ENCODE data around the gene ATP8A2. TPM values are rescaled to one million over a fixed set of nuclear protein-coding genes. Genes with fewer than 3 reads are reported as not detected.
"Not testable (repeated sequence)": the region's sequence is repeated elsewhere in the genome, so short reads cannot be mapped to it uniquely, and the experiment has no call there.

Gene ATP8A2
- total RNA-seq, 1 donor from 2014 or later, result 1.9 TPM

- ATAC-seq (no peak), DNase-seq (no peak)
- no peaks in the 10 kb centered on the region for H3K36me3 ChIP-seq
- H3K27ac ChIP-seq, result no peak overlapping the region
- H3K27me3 ChIP-seq, result no peaks in the 10 kb centered on the region
- intact Hi-C loops (cut with DNase I), result no loop called here
- TF ChIP-seq CTCF (IDR thresholded peaks at IDR 0.05), result no peak
- peaks cover 2% of the 10 kb centered on the region for H3K4me1 ChIP-seq
- no peak overlapping the region for H3K4me3 ChIP-seq
- peaks cover 7% of the 10 kb centered on the region for H3K9me3 ChIP-seq
These were observed 439.7 kb downstream of the ATP8A2 start for GRCh38 chr13:25811506-25811905.

- Histone ChIP-seq H3K4me1 (peaks cover 3% of the 10 kb centered on the region), H3K4me3 (no peak overlapping the region), H3K27me3 (no peaks in the 10 kb centered on the region), H3K36me3 (no peaks in the 10 kb centered on the region), H3K27ac (no peak overlapping the region), H3K9me3 (peaks cover 6% of the 10 kb centered on the region)
- ATAC-seq (peak; percentile 79), DNase-seq (no peak)
- intact Hi-C loops (cut with DNase I), result no loop called here
- no peak for TF ChIP-seq CTCF (IDR thresholded peaks at IDR 0.05)
These were observed 444.5 kb downstream of the ATP8A2 start for GRCh38 chr13:25816239-25816638.

- H3K36me3 ChIP-seq, result no peaks in the 10 kb centered on the region
- TF ChIP-seq CTCF (IDR thresholded peaks at IDR 0.05), result no peak
- peaks cover 3% of the 10 kb centered on the region for H3K4me1 ChIP-seq
- peak; percentile 62 for ATAC-seq
- H3K4me3 ChIP-seq, result no peak overlapping the region
- no peaks in the 10 kb centered on the region for H3K27me3 ChIP-seq
- intact Hi-C loops (cut with DNase I), result no loop called here
- no peak overlapping the region for H3K27ac ChIP-seq
- no peak for DNase-seq
- no peaks in the 10 kb centered on the region for H3K9me3 ChIP-seq
These were observed 448.2 kb downstream of the ATP8A2 start for GRCh38 chr13:25819856-25820530.

- no peaks in the 10 kb centered on the region for H3K27me3 ChIP-seq
- intact Hi-C loops (cut with DNase I), result no loop called here
- H3K9me3 ChIP-seq, result no peaks in the 10 kb centered on the region
- ATAC-seq (no peak), DNase-seq (no peak)
- no peak overlapping the region for H3K27ac ChIP-seq
- H3K36me3 ChIP-seq, result no peaks in the 10 kb centered on the region
- H3K4me1 ChIP-seq, result no peaks in the 10 kb centered on the region
- H3K4me3 ChIP-seq, result no peak overlapping the region
- no peak for TF ChIP-seq CTCF (IDR thresholded peaks at IDR 0.05)
These were observed 450.0 kb downstream of the ATP8A2 start for GRCh38 chr13:25821776-25822175.

GRCh38 chr13:25827221-25827620 lies 455.4 kb downstream of the ATP8A2 start:
- H3K4me3 ChIP-seq; H3K4me1 ChIP-seq; H3K36me3 ChIP-seq; DNase-seq; H3K9me3 ChIP-seq; H3K27ac ChIP-seq; H3K27me3 ChIP-seq; ATAC-seq; intact Hi-C loops (cut with DNase I): not testable (repeated sequence)

GRCh38 chr13:25827831-25828465 lies 456.2 kb downstream of the ATP8A2 start:
- H3K4me1 ChIP-seq, result no peaks in the 10 kb centered on the region
- intact Hi-C loops (cut with DNase I), result no loop called here
- H3K4me3 ChIP-seq, result no peak overlapping the region
- DNase-seq, result no peak
- no peak for ATAC-seq
- TF ChIP-seq CTCF (IDR thresholded peaks at IDR 0.05), result no peak
- H3K36me3 ChIP-seq, result no peaks in the 10 kb centered on the region
- H3K9me3 ChIP-seq, result no peaks in the 10 kb centered on the region
- H3K27ac ChIP-seq, result no peak overlapping the region
- H3K27me3 ChIP-seq, result no peaks in the 10 kb centered on the region

Measured in upper lobe of right lung (tissue), 1 donor.